ENCODE measurements around the gene FHOD3. TPM values are rescaled to one million over a fixed set of nuclear protein-coding genes. Genes with fewer than 3 reads are reported as not detected.

The FHOD3 gene
- total RNA-seq, 1 donor from 2014 or later = 8.9 TPM

DNA sequence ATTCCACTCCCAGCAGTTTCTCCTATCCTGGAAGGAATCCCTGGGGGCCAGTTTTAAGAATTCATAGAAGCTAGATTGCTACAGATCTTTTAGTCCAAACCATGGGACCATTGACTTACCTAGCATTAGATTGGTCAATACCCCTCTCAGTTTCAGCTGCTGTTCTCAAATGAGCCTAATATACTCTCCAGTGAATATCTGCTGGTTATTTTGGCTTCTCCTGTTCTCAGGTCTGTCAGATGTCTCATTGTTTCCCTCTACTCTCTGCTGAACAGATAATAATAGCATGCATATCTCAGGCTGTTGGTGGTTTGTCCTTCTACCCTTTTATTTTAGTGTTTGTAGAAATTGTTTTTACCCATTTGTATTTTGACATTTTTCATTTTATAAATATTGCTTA lies 99.5 kb downstream of the FHOD3 start:
- Mint-ChIP-seq H3K9me3 (ENCODE audit: low read depth) (peaks cover 21% of the 10 kb centered on the region), H3K27ac (ENCODE audit: unreplicated experiment) (no peak overlapping the region), H3K36me3 (ENCODE audit: low read depth) (peaks cover 9% of the 10 kb centered on the region), H3K4me1 (ENCODE audit: low read depth) (peaks cover 4% of the 10 kb centered on the region), H3K4me3 (ENCODE audit: unreplicated experiment) (no peak overlapping the region), H3K27me3 (ENCODE audit: low read depth) (no peaks in the 10 kb centered on the region)
- TF ChIP-seq, protein P1, sequence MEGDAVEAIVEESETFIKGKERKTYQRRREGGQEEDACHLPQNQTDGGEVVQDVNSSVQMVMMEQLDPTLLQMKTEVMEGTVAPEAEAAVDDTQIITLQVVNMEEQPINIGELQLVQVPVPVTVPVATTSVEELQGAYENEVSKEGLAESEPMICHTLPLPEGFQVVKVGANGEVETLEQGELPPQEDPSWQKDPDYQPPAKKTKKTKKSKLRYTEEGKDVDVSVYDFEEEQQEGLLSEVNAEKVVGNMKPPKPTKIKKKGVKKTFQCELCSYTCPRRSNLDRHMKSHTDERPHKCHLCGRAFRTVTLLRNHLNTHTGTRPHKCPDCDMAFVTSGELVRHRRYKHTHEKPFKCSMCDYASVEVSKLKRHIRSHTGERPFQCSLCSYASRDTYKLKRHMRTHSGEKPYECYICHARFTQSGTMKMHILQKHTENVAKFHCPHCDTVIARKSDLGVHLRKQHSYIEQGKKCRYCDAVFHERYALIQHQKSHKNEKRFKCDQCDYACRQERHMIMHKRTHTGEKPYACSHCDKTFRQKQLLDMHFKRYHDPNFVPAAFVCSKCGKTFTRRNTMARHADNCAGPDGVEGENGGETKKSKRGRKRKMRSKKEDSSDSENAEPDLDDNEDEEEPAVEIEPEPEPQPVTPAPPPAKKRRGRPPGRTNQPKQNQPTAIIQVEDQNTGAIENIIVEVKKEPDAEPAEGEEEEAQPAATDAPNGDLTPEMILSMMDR (IDR thresholded peaks at IDR 0.05) = no peak
- DNase-seq (ENCODE audit: low spot score) = no peak

DNA sequence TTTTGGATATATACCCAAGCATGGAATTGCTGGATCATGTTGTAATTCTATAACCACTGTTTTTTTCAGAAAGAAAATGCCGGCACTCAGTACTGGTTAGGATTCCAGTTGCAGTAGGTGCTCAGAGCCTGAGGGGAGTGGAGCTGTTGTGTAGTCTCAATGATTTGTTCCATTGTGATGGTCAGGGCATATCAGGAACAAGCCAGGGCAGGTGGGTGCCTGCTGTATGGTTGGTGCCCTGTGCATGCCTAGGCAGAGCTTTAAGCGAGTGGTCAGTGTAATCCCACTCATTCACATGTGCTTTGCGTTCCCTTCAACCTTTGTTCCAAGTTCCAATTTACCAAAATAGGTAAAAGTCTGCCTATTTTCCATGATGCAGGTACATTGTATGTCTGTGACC lies 100.9 kb downstream of the FHOD3 start:
- Mint-ChIP-seq H3K4me1 (ENCODE audit: low read depth) (peaks cover 3% of the 10 kb centered on the region), H3K4me3 (ENCODE audit: unreplicated experiment) (no peak overlapping the region), H3K27ac (ENCODE audit: unreplicated experiment) (no peak overlapping the region)

DNA sequence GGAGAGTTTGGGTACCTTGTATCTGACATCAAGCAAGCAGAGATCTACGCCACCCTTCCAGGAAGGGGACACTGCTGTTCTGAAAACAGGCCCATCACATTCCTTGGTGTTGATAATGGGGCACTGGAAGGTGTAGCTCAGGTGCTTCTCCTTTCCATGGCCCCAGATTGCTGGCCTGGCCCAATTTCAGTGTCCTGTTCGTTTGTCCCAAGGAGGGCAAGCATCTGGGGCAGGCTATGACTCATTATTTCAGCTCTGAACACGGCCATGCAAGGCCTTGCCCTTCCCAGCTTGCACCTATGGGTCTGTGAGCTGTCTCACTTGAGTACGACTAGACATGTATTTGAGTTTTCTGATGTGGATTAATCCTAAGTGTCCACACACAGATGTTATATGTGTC lies 101.5 kb downstream of the FHOD3 start:
- Mint-ChIP-seq H3K27me3 (ENCODE audit: low read depth) (no peaks in the 10 kb centered on the region), H3K9me3 (ENCODE audit: low read depth) (peaks cover 16% of the 10 kb centered on the region), H3K4me3 (ENCODE audit: unreplicated experiment) (no peak overlapping the region), H3K36me3 (ENCODE audit: low read depth) (peaks cover 8% of the 10 kb centered on the region), H3K27ac (ENCODE audit: unreplicated experiment) (no peak overlapping the region), H3K4me1 (ENCODE audit: low read depth) (peaks cover 4% of the 10 kb centered on the region)
- DNase-seq (ENCODE audit: low spot score) = no peak
- TF ChIP-seq, protein P1 (IDR thresholded peaks at IDR 0.05) = no peak

More for the DNA sequence above, 100.9 kb downstream of the FHOD3 start:
- TF ChIP-seq, protein P1 (IDR thresholded peaks at IDR 0.05) = no peak
- Mint-ChIP-seq H3K36me3 (ENCODE audit: low read depth) (peaks cover 9% of the 10 kb centered on the region), H3K27me3 (ENCODE audit: low read depth) (no peaks in the 10 kb centered on the region), H3K9me3 (ENCODE audit: low read depth) (peaks cover 21% of the 10 kb centered on the region)
- no peak for DNase-seq (ENCODE audit: low spot score)

DNA sequence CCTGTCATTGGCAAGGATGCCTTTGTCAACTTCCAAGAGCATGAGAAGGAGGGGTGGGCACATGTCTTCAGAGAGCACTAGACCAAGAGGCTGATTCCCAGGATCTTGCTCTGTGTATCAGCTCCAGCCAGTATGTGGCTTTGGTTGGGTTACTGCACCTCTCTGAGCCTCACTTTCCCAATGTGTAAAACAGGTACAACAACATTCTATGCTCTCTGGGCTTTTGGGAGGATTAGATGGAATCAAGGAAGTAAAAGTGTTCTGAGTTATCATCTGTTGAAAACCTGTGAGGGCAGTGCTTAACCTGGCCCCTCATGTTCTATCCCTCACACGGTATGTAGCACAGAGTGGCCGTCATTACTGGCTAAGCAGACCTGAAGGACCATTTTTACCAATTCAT lies 103.9 kb downstream of the FHOD3 start:
- peaks cover 4% of the 10 kb centered on the region for H3K4me1 Mint-ChIP-seq (ENCODE audit: low read depth)
- H3K4me3 Mint-ChIP-seq (ENCODE audit: unreplicated experiment) = no peak overlapping the region
- H3K27me3 Mint-ChIP-seq (ENCODE audit: low read depth) = no peaks in the 10 kb centered on the region
- no peak for DNase-seq (ENCODE audit: low spot score)
- TF ChIP-seq, protein P1 (IDR thresholded peaks at IDR 0.05) = no peak
- H3K36me3 Mint-ChIP-seq (ENCODE audit: low read depth) = peaks cover 5% of the 10 kb centered on the region
- no peak overlapping the region for H3K27ac Mint-ChIP-seq (ENCODE audit: unreplicated experiment)
- peaks cover 8% of the 10 kb centered on the region for H3K9me3 Mint-ChIP-seq (ENCODE audit: low read depth)

DNA sequence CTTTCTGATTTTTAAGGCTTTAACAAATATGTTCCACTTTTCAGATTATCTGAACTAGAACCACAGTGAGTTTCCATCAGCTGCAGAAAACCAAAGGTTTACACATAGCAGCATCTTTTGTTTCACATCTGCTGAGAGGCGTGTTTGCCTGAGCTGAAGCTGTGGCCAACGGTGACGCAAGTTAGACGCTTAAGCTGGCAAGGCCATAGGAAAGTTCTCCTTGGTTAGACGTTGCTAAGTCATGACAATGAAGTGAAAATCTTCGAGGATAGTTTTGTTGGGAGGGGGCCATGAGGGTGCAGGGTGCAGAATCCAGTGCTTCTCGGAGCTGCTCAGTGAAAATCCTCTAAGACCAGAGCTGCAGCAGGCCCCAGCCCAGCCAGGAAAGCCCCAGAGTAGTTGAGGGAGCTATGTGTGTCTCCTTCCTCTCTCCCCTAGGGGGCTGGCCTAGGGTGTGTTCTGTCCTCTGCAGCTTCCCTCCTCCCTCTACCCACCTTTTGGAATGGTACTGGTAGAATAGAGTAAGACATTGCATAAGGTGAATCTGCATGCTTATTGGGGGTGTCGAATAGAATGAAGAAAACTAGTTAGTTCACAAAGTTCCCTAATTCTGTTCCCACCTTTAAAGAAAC lies 105.4 kb downstream of the FHOD3 start:
- Mint-ChIP-seq H3K27me3 (ENCODE audit: low read depth) (no peaks in the 10 kb centered on the region), H3K36me3 (ENCODE audit: low read depth) (peaks cover 3% of the 10 kb centered on the region), H3K4me1 (ENCODE audit: low read depth) (peaks cover 4% of the 10 kb centered on the region), H3K9me3 (ENCODE audit: low read depth) (no peaks in the 10 kb centered on the region), H3K27ac (ENCODE audit: unreplicated experiment) (no peak overlapping the region), H3K4me3 (ENCODE audit: unreplicated experiment) (no peak overlapping the region)
- DNase-seq (ENCODE audit: low spot score) = no peak
- TF ChIP-seq, protein P1 (IDR thresholded peaks at IDR 0.05) = no peak

All from chondrocyte (in vitro differentiated cells).